SK-N-SH (cell line): ENCODE results near the gene GRM8. TPM values are rescaled to one million over a fixed set of nuclear protein-coding genes. Genes with fewer than 3 reads are reported as not detected.

ENCODE experiments used
- CTCF ChIA-PET: fragments of 300-600, 350-600 bp; formaldehyde crosslinking; extraction: SDS; loops from one replicate; lab custom pipeline; 2021; lab: Yijun Ruan, JAX
- POLR2A ChIA-PET: fragments of 350-600 bp; sonication (Branson Sonifier 250); formaldehyde crosslinking; extraction: SDS; loops from one replicate; lab custom pipeline; 2020; ENCODE audit warnings: antibody characterized with exemption, inconsistent platforms; lab: Yijun Ruan, JAX
- DNase-seq: peaks from one replicate; pipeline ENCODE4 v3.0.0; 2012
- H2AFZ ChIP-seq: fragments of 200-600 bp; sonication (generic); 2 replicates; pipeline ENCODE4 v1.8.1; 2016; ENCODE audit warnings: antibody characterized with exemption, mild to moderate bottlenecking, low read depth
- H3F3A ChIP-seq: fragments of 200-600 bp; sonication (generic); replicated peaks from 2 replicates; pipeline ENCODE3; 2016; ENCODE audit warnings: antibody characterized with exemption, mild to moderate bottlenecking; ENCODE audit not compliant: insufficient read depth
- H3K27ac ChIP-seq, 2 experiments: fragments of 200-500 bp in 1 of 2; fragments of 200-600 bp in 1 of 2; sonication (Bioruptor generic) in 1 of 2; sonication (generic), shearing (Covaris generic) in 1 of 2; 2 replicates each; pipeline versions ENCODE4 v1.5.1 to v1.6.1; 2014 to 2016; ENCODE audit warnings: low read depth in 2 of 2, inconsistent platforms in 1 of 2, low read length in 1 of 2, mild to moderate bottlenecking in 1 of 2, mixed read lengths in 1 of 2
- H3K27me3 ChIP-seq: fragments of 200-600 bp; sonication (generic), shearing (Covaris generic); 2 replicates; pipeline ENCODE4 v1.6.1; 2016; ENCODE audit warnings: mixed run types; ENCODE audit not compliant: insufficient read depth
- H3K36me3 ChIP-seq, 2 experiments: fragments of 200-500 bp in 1 of 2; fragments of 200-600 bp in 1 of 2; sonication (Bioruptor generic) in 1 of 2; sonication (generic) in 1 of 2; replicated peaks in 1 of 2; 2 replicates each; pipeline versions ENCODE3 to v1.5.1; 2014 to 2016; ENCODE audit warnings: low read length in 1 of 2, mild to moderate bottlenecking in 1 of 2; ENCODE audit not compliant: insufficient read depth in 2 of 2, control insufficient read depth in 1 of 2
- H3K4me1 ChIP-seq, 2 experiments: fragments of 200-500 bp in 1 of 2; fragments of 200-600 bp in 1 of 2; sonication (Bioruptor generic) in 1 of 2; sonication (generic), shearing (Covaris generic) in 1 of 2; 2 replicates each; pipeline versions ENCODE4 v1.5.1 to v1.6.1; 2014 to 2016; ENCODE audit warnings: low read depth in 1 of 2, low read length in 1 of 2, mixed run types in 1 of 2; ENCODE audit not compliant: insufficient read depth in 2 of 2, control insufficient read depth in 1 of 2
- H3K4me2 ChIP-seq: fragments of 200-600 bp; sonication (generic), shearing (Covaris generic); 2 replicates; pipeline ENCODE4 v1.6.1; 2017; ENCODE audit warnings: mixed run types
- H3K4me3 ChIP-seq, 2 experiments: fragments of 200-500 bp in 1 of 2; fragments of 200-600 bp in 1 of 2; sonication (Bioruptor generic) in 1 of 2; sonication (generic), shearing (Covaris generic) in 1 of 2; 2 replicates each; pipeline versions ENCODE4 v1.5.1 to v1.8.1; 2014 to 2016; ENCODE audit warnings: low read depth in 2 of 2, inconsistent platforms in 1 of 2, low read length in 1 of 2, mild to moderate bottlenecking in 1 of 2, mixed read lengths in 1 of 2, moderate library complexity in 1 of 2
- H3K79me2 ChIP-seq: fragments of 200-600 bp; sonication (generic); 2 replicates; pipeline ENCODE4 v1.8.1; 2017; ENCODE audit warnings: mild to moderate bottlenecking; ENCODE audit not compliant: insufficient read depth
- H3K9ac ChIP-seq: fragments of 200-600 bp; sonication (generic); 2 replicates; pipeline ENCODE4 v1.6.1; 2017; ENCODE audit warnings: mixed run types
- H3K9me2 ChIP-seq: fragments of 200-600 bp; sonication (generic); 2 replicates; pipeline ENCODE4 v1.6.1; 2017; ENCODE audit warnings: mixed run types
- H3K9me3 ChIP-seq: fragments of 200-600 bp; sonication (generic); 2 replicates; pipeline ENCODE4 v1.6.1; 2017; ENCODE audit warnings: mixed run types, mild to moderate bottlenecking, moderate library complexity
- H4K20me1 ChIP-seq: fragments of 200-600 bp; sonication (generic); 2 replicates; pipeline ENCODE4 v1.6.1; 2017; ENCODE audit warnings: mild to moderate bottlenecking, mixed run types; ENCODE audit not compliant: insufficient read depth
- CHD2 ChIP-seq: fragments of 150-350 bp; IDR thresholded peaks from 2 replicates; pipeline ENCODE4 v1.6.1; 2018; ENCODE audit warnings: low read length; ENCODE audit not compliant: partially characterized antibody
- ELF1 ChIP-seq: IDR thresholded peaks from 2 replicates; pipeline ENCODE4 v1.4.0; 2012
- FOSL2 ChIP-seq: IDR thresholded peaks from 2 replicates; pipeline ENCODE4 v1.4.0; 2012; ENCODE audit warnings: low read depth, mild to moderate bottlenecking, moderate library complexity, borderline replicate concordance
- FOXJ3 ChIP-seq: sonication (generic); formaldehyde crosslinking; IDR thresholded peaks from 2 replicates; pipeline ENCODE4 v1.5.1; 2020; ENCODE audit warnings: mild to moderate bottlenecking, missing genetic modification reagents
- GATA2 ChIP-seq: sonication (generic); formaldehyde crosslinking; IDR thresholded peaks from 2 replicates; pipeline ENCODE4 v1.5.0; 2020; ENCODE audit warnings: mild to moderate bottlenecking, missing genetic modification reagents
- MEF2A ChIP-seq: IDR thresholded peaks from 2 replicates; pipeline ENCODE4 v1.4.0; 2012; ENCODE audit warnings: low read depth, borderline replicate concordance
- POLR2AphosphoS5 ChIP-seq: IDR thresholded peaks from 2 replicates; pipeline ENCODE4 v1.6.1; 2012; ENCODE audit warnings: low read depth, low read length
- SIN3A ChIP-seq: IDR thresholded peaks from 2 replicates; pipeline ENCODE4 v1.6.1; 2012; ENCODE audit warnings: low read depth, mild to moderate bottlenecking, low read length, moderate library complexity, borderline replicate concordance
- TAF1 ChIP-seq: IDR thresholded peaks from 2 replicates; pipeline ENCODE4 v1.6.1; 2012; ENCODE audit warnings: low read depth, mild to moderate bottlenecking, low read length, moderate library complexity, borderline replicate concordance
- TCF12 ChIP-seq: IDR thresholded peaks from 2 replicates; pipeline ENCODE4 v1.4.0; 2012
- USF2 ChIP-seq: fragments of 150-350 bp; IDR thresholded peaks from 2 replicates; pipeline ENCODE4 v1.6.1; 2017; ENCODE audit warnings: antibody characterized with exemption, low read length, low read depth, borderline replicate concordance
- WGBS: methylation state at CpG from one replicate; pipeline ENCODE4 v1.1.6; 2017; ENCODE audit warnings: low lambda C conversion rate; 5-methylcytosine and 5-hydroxymethylcytosine counted together
- polyA plus RNA-seq, 3 experiments: library from polyadenylated mRNA; depleted of rRNA; stranded (reverse); fragments of >200 nt; gene quantifications; 2 replicates each; pipeline ENCODE4 v1.2.3, GENCODE V29; 2012
- TF ChIP-seq, protein P1 (sequence below): IDR thresholded peaks from 2 replicates; pipeline ENCODE4 v1.4.0; 2012; ENCODE audit warnings: low read depth, borderline replicate concordance
- TF ChIP-seq, protein P2 (sequence below): IDR thresholded peaks from 2 replicates; pipeline ENCODE4 v1.4.0; 2012; ENCODE audit warnings: low read depth

GRM8 gene
- polyA plus RNA-seq, 1 of the 3 experiments (the other 2 are of a cell fraction), result 0.10 TPM

GRCh38 chr7:127245607-127246006 lies 7.1 kb downstream of the GRM8 start:
- H4K20me1 ChIP-seq, result no peaks in the 10 kb centered on the region
- H3K27me3 ChIP-seq, result peaks cover 50% of the 10 kb centered on the region
- POLR2A ChIA-PET, result no interaction called here
- H3K4me3 ChIP-seq, result no peak overlapping the region
- 26% methylated on average over 1 of the region's 1 CpG for WGBS
- CTCF ChIA-PET, result interaction anchor here (1.1 to 2.9 kb wide), 5 partner anchors 8 to 1533 kb away, joined by 3 to 17 read pairs (median 5); no protein-coding TSS in a partner anchor
- H3K36me3 ChIP-seq, result no peaks in the 10 kb centered on the region
- no peak for DNase-seq
- H3K9me3 ChIP-seq, result no peaks in the 10 kb centered on the region
- H3K4me1 ChIP-seq, result no peaks in the 10 kb centered on the region
- no peak overlapping the region for H2AFZ ChIP-seq
- H3K27ac ChIP-seq, result no peak overlapping the region
- H3K4me2 ChIP-seq, result no peak overlapping the region
- no peaks in the 10 kb centered on the region for H3F3A ChIP-seq
- TF ChIP-seq GATA2 (CRISPR knock-in tag), result no peak
- TF ChIP-seq ELF1, result no peak
- TF ChIP-seq FOSL2, result no peak
- TF ChIP-seq CHD2, result no peak
- no peak overlapping the region for H3K9ac ChIP-seq
- H3K9me2 ChIP-seq, result no peaks in the 10 kb centered on the region
- no peaks in the 10 kb centered on the region for H3K79me2 ChIP-seq

DNA sequence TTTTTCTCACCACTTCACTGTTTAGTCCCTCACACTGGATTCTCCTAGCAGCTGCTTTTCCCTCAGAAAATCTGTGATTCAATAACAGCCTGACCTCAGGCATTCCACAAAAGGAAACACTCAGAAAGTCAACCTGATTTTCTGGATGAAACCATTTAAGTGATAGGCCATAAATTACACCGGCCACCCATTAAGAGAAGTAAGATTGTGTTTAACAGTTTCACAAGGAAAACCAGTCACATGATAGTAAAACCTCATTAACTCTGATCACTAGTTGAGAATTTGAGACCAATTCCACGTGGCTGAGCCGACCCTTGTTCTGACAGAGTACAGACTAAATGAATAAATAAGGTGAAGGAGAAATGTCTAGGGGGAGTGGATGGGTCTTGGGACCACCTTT lies 7.7 kb downstream of the GRM8 start:
- DNase-seq, result no peak
- TF ChIP-seq TAF1 (no peak), SIN3A (no peak), USF2 (no peak), MEF2A (no peak), TCF12 (no peak), POLR2AphosphoS5 (no peak), FOXJ3 (CRISPR knock-in tag) (no peak)
- TF ChIP-seq, protein P1, sequence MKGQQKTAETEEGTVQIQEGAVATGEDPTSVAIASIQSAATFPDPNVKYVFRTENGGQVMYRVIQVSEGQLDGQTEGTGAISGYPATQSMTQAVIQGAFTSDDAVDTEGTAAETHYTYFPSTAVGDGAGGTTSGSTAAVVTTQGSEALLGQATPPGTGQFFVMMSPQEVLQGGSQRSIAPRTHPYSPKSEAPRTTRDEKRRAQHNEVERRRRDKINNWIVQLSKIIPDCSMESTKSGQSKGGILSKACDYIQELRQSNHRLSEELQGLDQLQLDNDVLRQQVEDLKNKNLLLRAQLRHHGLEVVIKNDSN, result no peak
- TF ChIP-seq, protein P2, sequence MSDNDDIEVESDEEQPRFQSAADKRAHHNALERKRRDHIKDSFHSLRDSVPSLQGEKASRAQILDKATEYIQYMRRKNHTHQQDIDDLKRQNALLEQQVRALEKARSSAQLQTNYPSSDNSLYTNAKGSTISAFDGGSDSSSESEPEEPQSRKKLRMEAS, result no peak
- POLR2A ChIA-PET, result no interaction called here
- H3K4me3 ChIP-seq, result no peak overlapping the region
- no peaks in the 10 kb centered on the region for H3K36me3 ChIP-seq
- H3K4me1 ChIP-seq, result no peaks in the 10 kb centered on the region
- no peaks in the 10 kb centered on the region for H4K20me1 ChIP-seq
- 39% methylated on average over 3 of the region's 3 CpGs for WGBS
- H3K4me2 ChIP-seq, result no peak overlapping the region
- CTCF ChIA-PET, result interaction anchor here (1.1 to 2.9 kb wide), 4 partner anchors 9 to 1532 kb away, joined by 3 to 17 read pairs (median 6); no protein-coding TSS in a partner anchor
- no peaks in the 10 kb centered on the region for H3K79me2 ChIP-seq
- H3F3A ChIP-seq, result no peaks in the 10 kb centered on the region
- no peak overlapping the region for H3K9ac ChIP-seq
- no peaks in the 10 kb centered on the region for H3K9me3 ChIP-seq
- H3K9me2 ChIP-seq, result no peaks in the 10 kb centered on the region
- H3K27ac ChIP-seq, result no peak overlapping the region
- H3K27me3 ChIP-seq, result peaks cover 44% of the 10 kb centered on the region
- H2AFZ ChIP-seq, result no peak overlapping the region
